Measurements from ENCODE around the gene URI1.
A peak's percentile ranks its signal among the peaks of the same experiment; 100 is the strongest.

URI1 gene

DNA sequence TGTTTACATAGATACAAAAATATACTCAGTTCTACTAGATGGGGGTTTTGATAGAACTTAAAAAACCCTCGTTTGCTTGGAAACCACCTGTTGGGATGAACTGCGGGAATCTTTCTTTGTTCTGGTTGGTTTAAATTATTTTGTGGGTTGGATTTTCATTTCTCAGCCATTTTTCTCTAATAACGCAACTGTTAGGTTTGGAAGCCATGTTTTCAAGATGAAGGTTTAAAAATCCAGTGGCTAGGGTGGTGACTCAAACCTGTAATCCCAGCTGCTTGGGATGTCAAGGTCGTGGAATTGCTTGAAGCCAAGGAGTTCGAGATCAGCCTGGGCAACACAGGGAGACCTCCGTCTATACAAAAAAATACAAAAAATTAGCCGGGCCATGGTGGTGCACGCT is 1.6 kb downstream of the URI1 start:
- TF ChIP-seq, protein P1, sequence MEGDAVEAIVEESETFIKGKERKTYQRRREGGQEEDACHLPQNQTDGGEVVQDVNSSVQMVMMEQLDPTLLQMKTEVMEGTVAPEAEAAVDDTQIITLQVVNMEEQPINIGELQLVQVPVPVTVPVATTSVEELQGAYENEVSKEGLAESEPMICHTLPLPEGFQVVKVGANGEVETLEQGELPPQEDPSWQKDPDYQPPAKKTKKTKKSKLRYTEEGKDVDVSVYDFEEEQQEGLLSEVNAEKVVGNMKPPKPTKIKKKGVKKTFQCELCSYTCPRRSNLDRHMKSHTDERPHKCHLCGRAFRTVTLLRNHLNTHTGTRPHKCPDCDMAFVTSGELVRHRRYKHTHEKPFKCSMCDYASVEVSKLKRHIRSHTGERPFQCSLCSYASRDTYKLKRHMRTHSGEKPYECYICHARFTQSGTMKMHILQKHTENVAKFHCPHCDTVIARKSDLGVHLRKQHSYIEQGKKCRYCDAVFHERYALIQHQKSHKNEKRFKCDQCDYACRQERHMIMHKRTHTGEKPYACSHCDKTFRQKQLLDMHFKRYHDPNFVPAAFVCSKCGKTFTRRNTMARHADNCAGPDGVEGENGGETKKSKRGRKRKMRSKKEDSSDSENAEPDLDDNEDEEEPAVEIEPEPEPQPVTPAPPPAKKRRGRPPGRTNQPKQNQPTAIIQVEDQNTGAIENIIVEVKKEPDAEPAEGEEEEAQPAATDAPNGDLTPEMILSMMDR (IDR thresholded peaks at IDR 0.05; ENCODE audit: low read depth, low read length) = no peak
- TF ChIP-seq, protein P2, sequence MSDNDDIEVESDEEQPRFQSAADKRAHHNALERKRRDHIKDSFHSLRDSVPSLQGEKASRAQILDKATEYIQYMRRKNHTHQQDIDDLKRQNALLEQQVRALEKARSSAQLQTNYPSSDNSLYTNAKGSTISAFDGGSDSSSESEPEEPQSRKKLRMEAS (IDR thresholded peaks at IDR 0.05; ENCODE audit: low read depth, low read length) = no peak
- TF ChIP-seq POLR2A (IDR thresholded peaks at IDR 0.05; ENCODE audit: extremely low read depth, insufficient read length) (no peak), MYC (IDR thresholded peaks at IDR 0.05; ENCODE audit: low read depth, low read length) (no peak)
- DNase-seq (ENCODE audit: low read depth) = no peak

DNA sequence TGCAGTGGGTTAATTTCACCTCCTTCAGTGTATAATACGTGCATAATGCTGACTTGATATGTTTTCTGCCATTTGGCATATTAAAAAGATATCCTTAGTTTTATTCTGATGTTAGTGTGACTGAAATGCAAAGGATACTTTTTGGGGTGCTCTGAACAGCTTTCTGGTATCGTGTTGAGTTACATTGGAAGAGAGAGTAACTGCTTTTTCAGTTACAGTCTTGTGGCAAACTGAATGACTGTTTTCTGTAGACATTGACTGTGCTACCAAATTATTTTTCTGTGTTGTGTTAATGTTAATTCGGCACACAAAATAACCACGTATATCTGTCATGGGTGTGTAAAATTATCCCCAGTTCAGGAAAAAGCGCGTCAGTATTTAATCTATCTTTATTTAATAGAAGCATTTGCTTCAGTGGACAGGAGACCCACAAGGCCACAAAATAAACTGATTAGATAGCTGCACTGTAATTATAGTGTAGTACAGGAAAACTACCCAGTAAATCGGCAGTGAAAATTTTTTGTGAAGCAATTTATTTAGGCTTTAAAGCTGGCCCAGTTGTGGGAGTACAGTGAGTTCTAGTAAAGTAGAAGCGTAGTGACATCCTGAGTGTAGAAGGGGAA is 2.5 kb downstream of the URI1 start:
- TF ChIP-seq, protein P2 (IDR thresholded peaks at IDR 0.05; ENCODE audit: low read depth, low read length) = no peak
- TF ChIP-seq POLR2A (IDR thresholded peaks at IDR 0.05; ENCODE audit: extremely low read depth, insufficient read length) (no peak), MYC (IDR thresholded peaks at IDR 0.05; ENCODE audit: low read depth, low read length) (no peak)
- TF ChIP-seq, protein P1 (IDR thresholded peaks at IDR 0.05; ENCODE audit: low read depth, low read length) = no peak
- H3K4me3 ChIP-seq (ENCODE audit: low read depth, low read length) = peak overlapping the region; percentile 50
- DNase-seq (ENCODE audit: low read depth) = no peak

More for the DNA sequence above, 1.6 kb downstream of the URI1 start:
- H3K4me3 ChIP-seq (ENCODE audit: low read depth, low read length) = peak overlapping the region; percentile 91

DNA sequence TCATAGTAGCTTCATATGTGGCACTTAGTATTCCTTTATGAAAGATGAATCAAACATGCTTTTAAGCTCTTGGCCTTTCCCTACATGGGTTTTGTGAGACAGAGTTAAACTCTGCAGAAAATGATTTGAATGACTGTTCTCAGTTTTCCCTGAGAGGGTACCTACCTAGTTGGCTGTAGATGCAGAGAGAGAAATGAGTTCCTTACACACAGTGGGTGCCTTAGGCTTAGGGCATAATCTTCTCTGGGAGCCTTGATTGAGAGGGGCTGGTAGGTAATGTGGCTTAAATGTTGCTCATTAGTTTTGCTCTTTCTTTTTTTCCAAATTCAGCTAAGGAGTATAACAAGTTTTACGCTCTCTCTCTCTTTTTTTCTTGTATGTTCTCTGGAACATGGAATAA is 3.0 kb downstream of the URI1 start:
- DNase-seq (ENCODE audit: low read depth) = no peak
- peak overlapping the region; percentile 50 for H3K4me3 ChIP-seq (ENCODE audit: low read depth, low read length)
- TF ChIP-seq, protein P1 (IDR thresholded peaks at IDR 0.05; ENCODE audit: low read depth, low read length) = no peak
- TF ChIP-seq POLR2A (IDR thresholded peaks at IDR 0.05; ENCODE audit: extremely low read depth, insufficient read length) = no peak
- TF ChIP-seq MYC (IDR thresholded peaks at IDR 0.05; ENCODE audit: low read depth, low read length) = no peak
- TF ChIP-seq, protein P2 (IDR thresholded peaks at IDR 0.05; ENCODE audit: low read depth, low read length) = no peak

DNA sequence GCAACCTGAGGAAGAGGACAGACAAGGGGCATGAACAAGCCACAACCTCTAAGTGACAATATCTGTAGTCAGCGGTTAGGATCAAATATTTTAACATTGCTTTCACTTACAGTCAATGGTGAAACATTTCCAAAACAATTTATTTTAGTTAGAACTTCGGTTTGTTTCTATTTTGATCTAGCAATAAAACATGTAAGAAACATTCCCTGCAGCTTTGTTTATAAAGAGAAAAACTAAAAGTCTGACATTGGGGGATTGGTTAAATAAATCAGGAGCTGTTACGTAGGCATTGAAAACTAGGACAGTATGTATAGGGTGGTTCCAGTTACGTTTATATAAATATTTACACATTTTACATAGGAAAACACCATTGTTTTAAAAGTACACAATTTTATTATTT is 3.4 kb downstream of the URI1 start:
- TF ChIP-seq, protein P2 (IDR thresholded peaks at IDR 0.05; ENCODE audit: low read depth, low read length) = no peak
- TF ChIP-seq MYC (IDR thresholded peaks at IDR 0.05; ENCODE audit: low read depth, low read length) (no peak), POLR2A (IDR thresholded peaks at IDR 0.05; ENCODE audit: extremely low read depth, insufficient read length) (no peak)
- TF ChIP-seq, protein P1 (IDR thresholded peaks at IDR 0.05; ENCODE audit: low read depth, low read length) = no peak
- DNase-seq (ENCODE audit: low read depth) = no peak
- no peak overlapping the region for H3K4me3 ChIP-seq (ENCODE audit: low read depth, low read length)

DNA sequence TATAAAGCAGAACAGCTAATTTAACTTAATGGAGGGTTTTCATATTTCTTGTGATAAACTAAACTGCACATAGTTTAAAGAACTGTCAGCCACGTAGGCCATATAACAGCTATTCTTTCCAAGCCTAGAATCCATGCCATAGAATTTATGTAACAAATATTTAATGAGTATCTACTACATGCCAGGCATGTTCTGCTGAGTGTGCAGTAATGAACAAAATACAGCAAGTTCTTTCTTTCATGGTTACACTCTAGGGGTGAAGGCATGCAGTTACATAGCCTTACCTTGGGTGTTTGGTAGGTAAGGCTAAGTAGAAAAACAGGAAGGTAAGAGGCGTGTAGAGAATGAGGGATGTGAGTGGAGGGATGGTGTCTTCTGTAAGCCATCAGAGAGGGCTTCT is 4.6 kb downstream of the URI1 start:
- no peak overlapping the region for H3K4me3 ChIP-seq (ENCODE audit: low read depth, low read length)
- no peak for TF ChIP-seq POLR2A (IDR thresholded peaks at IDR 0.05; ENCODE audit: extremely low read depth, insufficient read length)
- TF ChIP-seq, protein P2 (IDR thresholded peaks at IDR 0.05; ENCODE audit: low read depth, low read length) = no peak
- TF ChIP-seq MYC (IDR thresholded peaks at IDR 0.05; ENCODE audit: low read depth, low read length) = no peak
- TF ChIP-seq, protein P1 (IDR thresholded peaks at IDR 0.05; ENCODE audit: low read depth, low read length) = no peak
- DNase-seq (ENCODE audit: low read depth) = no peak
